ENCODE measurements around the gene TNRC6C. TPM values are rescaled to one million over a fixed set of nuclear protein-coding genes. Genes with fewer than 3 reads are reported as not detected.
"Not testable (repeated sequence)": the region's sequence is repeated elsewhere in the genome, so short reads cannot be mapped to it uniquely, and the experiment has no call there.

The TNRC6C gene
- total RNA-seq, 1 donor from 2014 or later = 16.0 TPM

GRCh38 chr17:77925831-77926543, 32.5 kb upstream of the TNRC6C start:
- H3K4me3 Mint-ChIP-seq = no peak overlapping the region
- H3K9me3 Mint-ChIP-seq = no peaks in the 10 kb centered on the region
- intact Hi-C loops (cut with micrococcal nuclease) = no loop called here
- peaks cover 19% of the 10 kb centered on the region for H3K27me3 Mint-ChIP-seq
- H3K27ac Mint-ChIP-seq = no peak overlapping the region
- peaks cover 5% of the 10 kb centered on the region for H3K4me1 Mint-ChIP-seq
- DNase-seq = no peak
- no peaks in the 10 kb centered on the region for H3K36me3 Mint-ChIP-seq (ENCODE audit: low read depth)

GRCh38 chr17:77926981-77927380, 31.5 kb upstream of the TNRC6C start:
- no peak overlapping the region for H3K4me3 Mint-ChIP-seq
- no peaks in the 10 kb centered on the region for H3K36me3 Mint-ChIP-seq (ENCODE audit: low read depth)
- peaks cover 21% of the 10 kb centered on the region for H3K27me3 Mint-ChIP-seq
- no peak for DNase-seq
- peaks cover 5% of the 10 kb centered on the region for H3K4me1 Mint-ChIP-seq
- H3K9me3 Mint-ChIP-seq = no peaks in the 10 kb centered on the region
- intact Hi-C loops (cut with micrococcal nuclease) = no loop called here
- no peak overlapping the region for H3K27ac Mint-ChIP-seq

GRCh38 chr17:77927777-77928518, 30.6 kb upstream of the TNRC6C start:
- DNase-seq = no peak
- Mint-ChIP-seq H3K27me3 (peaks cover 20% of the 10 kb centered on the region), H3K4me1 (peaks cover 5% of the 10 kb centered on the region), H3K4me3 (no peak overlapping the region), H3K36me3 (ENCODE audit: low read depth) (no peaks in the 10 kb centered on the region), H3K27ac (no peak overlapping the region), H3K9me3 (no peaks in the 10 kb centered on the region)
- intact Hi-C loops (cut with micrococcal nuclease) = no loop called here

GRCh38 chr17:77928519-77929179, 29.9 kb upstream of the TNRC6C start:
- Mint-ChIP-seq H3K9me3 (no peaks in the 10 kb centered on the region), H3K4me1 (peaks cover 5% of the 10 kb centered on the region), H3K36me3 (ENCODE audit: low read depth) (no peaks in the 10 kb centered on the region), H3K27me3 (peaks cover 23% of the 10 kb centered on the region), H3K27ac (no peak overlapping the region), H3K4me3 (no peak overlapping the region)
- intact Hi-C loops (cut with micrococcal nuclease) = no loop called here
- DNase-seq = no peak

GRCh38 chr17:77929180-77929564, 29.3 kb upstream of the TNRC6C start:
- intact Hi-C loops (cut with micrococcal nuclease) = no loop called here
- no peaks in the 10 kb centered on the region for H3K9me3 Mint-ChIP-seq
- peaks cover 5% of the 10 kb centered on the region for H3K4me1 Mint-ChIP-seq
- H3K36me3 Mint-ChIP-seq (ENCODE audit: low read depth) = no peaks in the 10 kb centered on the region
- H3K27me3 Mint-ChIP-seq = peaks cover 27% of the 10 kb centered on the region
- no peak for DNase-seq
- no peak overlapping the region for H3K4me3 Mint-ChIP-seq
- no peak overlapping the region for H3K27ac Mint-ChIP-seq

GRCh38 chr17:77929871-77930436, 28.5 kb upstream of the TNRC6C start:
- Mint-ChIP-seq H3K27ac (no peak overlapping the region), H3K4me1 (peaks cover 5% of the 10 kb centered on the region), H3K36me3 (ENCODE audit: low read depth) (no peaks in the 10 kb centered on the region), H3K9me3 (no peaks in the 10 kb centered on the region), H3K27me3 (peaks cover 25% of the 10 kb centered on the region), H3K4me3 (no peak overlapping the region)
- intact Hi-C loops (cut with micrococcal nuclease) = no loop called here
- no peak for DNase-seq

- Mint-ChIP-seq H3K27ac (no peak overlapping the region), H3K4me1 (peaks cover 5% of the 10 kb centered on the region), H3K4me3 (no peak overlapping the region), H3K9me3 (no peaks in the 10 kb centered on the region), H3K27me3 (peaks cover 29% of the 10 kb centered on the region), H3K36me3 (ENCODE audit: low read depth) (no peaks in the 10 kb centered on the region)
- intact Hi-C loops (cut with micrococcal nuclease) = no loop called here
- no peak for DNase-seq
These were observed 27.4 kb upstream of the TNRC6C start for GRCh38 chr17:77930780-77931768.

- no peak for DNase-seq
- H3K36me3 Mint-ChIP-seq (ENCODE audit: low read depth) = no peaks in the 10 kb centered on the region
- no peak overlapping the region for H3K27ac Mint-ChIP-seq
- H3K27me3 Mint-ChIP-seq = peaks cover 26% of the 10 kb centered on the region
- peaks cover 5% of the 10 kb centered on the region for H3K4me1 Mint-ChIP-seq
- H3K4me3 Mint-ChIP-seq = no peak overlapping the region
- no peaks in the 10 kb centered on the region for H3K9me3 Mint-ChIP-seq
- intact Hi-C loops (cut with micrococcal nuclease) = no loop called here
These were observed 24.6 kb upstream of the TNRC6C start for GRCh38 chr17:77933777-77934398.

- Mint-ChIP-seq H3K36me3 (ENCODE audit: low read depth) (no peaks in the 10 kb centered on the region), H3K4me1 (no peaks in the 10 kb centered on the region), H3K9me3 (no peaks in the 10 kb centered on the region), H3K27ac (no peak overlapping the region), H3K4me3 (no peak overlapping the region), H3K27me3 (peaks cover 26% of the 10 kb centered on the region)
- no peak for DNase-seq
- intact Hi-C loops (cut with micrococcal nuclease) = no loop called here
These were observed 23.4 kb upstream of the TNRC6C start for GRCh38 chr17:77935121-77935571.

GRCh38 chr17:77935744-77936143, 22.8 kb upstream of the TNRC6C start:
- peaks cover 29% of the 10 kb centered on the region for H3K27me3 Mint-ChIP-seq
- DNase-seq; intact Hi-C loops (cut with micrococcal nuclease); H3K4me1 Mint-ChIP-seq; H3K4me3 Mint-ChIP-seq; H3K9me3 Mint-ChIP-seq; H3K27ac Mint-ChIP-seq; H3K36me3 Mint-ChIP-seq (ENCODE audit: low read depth): not testable (repeated sequence)

- Mint-ChIP-seq H3K4me3 (no peak overlapping the region), H3K36me3 (ENCODE audit: low read depth) (no peaks in the 10 kb centered on the region)
- intact Hi-C loops (cut with micrococcal nuclease) = no loop called here
These were observed 21.6 kb upstream of the TNRC6C start for GRCh38 chr17:77936881-77937280.

GRCh38 chr17:77941004-77941403, 17.5 kb upstream of the TNRC6C start:
- peaks cover 30% of the 10 kb centered on the region for H3K27me3 Mint-ChIP-seq
- no peak overlapping the region for H3K4me3 Mint-ChIP-seq
- H3K4me1 Mint-ChIP-seq = no peaks in the 10 kb centered on the region
- no peaks in the 10 kb centered on the region for H3K36me3 Mint-ChIP-seq (ENCODE audit: low read depth)
- H3K9me3 Mint-ChIP-seq = no peaks in the 10 kb centered on the region
- intact Hi-C loops (cut with micrococcal nuclease) = no loop called here
- no peak for DNase-seq
- no peak overlapping the region for H3K27ac Mint-ChIP-seq

More at GRCh38 chr17:77936881-77937280, 21.6 kb upstream of the TNRC6C start:
- no peaks in the 10 kb centered on the region for H3K4me1 Mint-ChIP-seq
- H3K27ac Mint-ChIP-seq = no peak overlapping the region
- no peaks in the 10 kb centered on the region for H3K9me3 Mint-ChIP-seq
- H3K27me3 Mint-ChIP-seq = peaks cover 31% of the 10 kb centered on the region
- DNase-seq = no peak
